IMR-90 (cell line): ENCODE data around the gene CFDP1.

Experiments used
- BHLHE40 ChIP-seq: fragments of 150-350 bp; IDR thresholded peaks from 2 replicates; pipeline ENCODE4 v1.6.1; 2016; ENCODE audit warnings: mild to moderate bottlenecking, low read depth, low read length
- CEBPB ChIP-seq: IDR thresholded peaks from 2 replicates; pipeline ENCODE4 v1.6.1; 2012; ENCODE audit warnings: low read depth, low read length, improper control_type of control experiment
- CHD1 ChIP-seq: IDR thresholded peaks from 2 replicates; pipeline ENCODE4 v1.6.1; 2012; ENCODE audit warnings: low read depth, low read length, improper control_type of control experiment
- MXI1 ChIP-seq: IDR thresholded peaks from 2 replicates; pipeline ENCODE4 v1.6.1; 2012; ENCODE audit warnings: low read depth, mild to moderate bottlenecking, low read length, moderate library complexity, borderline replicate concordance
- NFE2L2 ChIP-seq: fragments of 150-350 bp; IDR thresholded peaks from 2 replicates; pipeline ENCODE4 v1.6.1; 2016; ENCODE audit warnings: low read depth, mild to moderate bottlenecking, low read length
- POLR2A ChIP-seq: IDR thresholded peaks from 2 replicates; pipeline ENCODE4 v1.6.1; 2012; ENCODE audit warnings: mild to moderate bottlenecking, low read depth, low read length
- RAD21 ChIP-seq: IDR thresholded peaks from 2 replicates; pipeline ENCODE4 v1.6.1; 2012; ENCODE audit warnings: low read length, improper control_type of control experiment
- RCOR1 ChIP-seq: IDR thresholded peaks from 2 replicates; pipeline ENCODE4 v1.6.1; 2012; ENCODE audit warnings: mild to moderate bottlenecking, low read length, improper control_type of control experiment; ENCODE audit not compliant: insufficient replicate concordance
- RFX5 ChIP-seq: IDR thresholded peaks from 2 replicates; pipeline ENCODE4 v1.8.0; 2012; ENCODE audit warnings: low read depth, mild to moderate bottlenecking, low read length, moderate library complexity
- SMC3 ChIP-seq: fragments of 150-350 bp; IDR thresholded peaks from 2 replicates; pipeline ENCODE4 v1.6.1; 2016; ENCODE audit warnings: low read depth, mild to moderate bottlenecking, antibody characterized with exemption, low read length, moderate library complexity
- TF ChIP-seq, protein P1 (sequence below): conservative IDR thresholded peaks from 2 replicates; pipeline ENCODE4 v1.5.1; 2012; ENCODE audit warnings: mild to moderate bottlenecking, low read depth, low read length, improper control_type of control experiment
- TF ChIP-seq, protein P2 (sequence below): fragments of 150-350 bp; IDR thresholded peaks from 2 replicates; pipeline ENCODE4 v1.6.1; 2017; ENCODE audit warnings: mild to moderate bottlenecking, antibody characterized with exemption, low read length, low read depth

DNA sequence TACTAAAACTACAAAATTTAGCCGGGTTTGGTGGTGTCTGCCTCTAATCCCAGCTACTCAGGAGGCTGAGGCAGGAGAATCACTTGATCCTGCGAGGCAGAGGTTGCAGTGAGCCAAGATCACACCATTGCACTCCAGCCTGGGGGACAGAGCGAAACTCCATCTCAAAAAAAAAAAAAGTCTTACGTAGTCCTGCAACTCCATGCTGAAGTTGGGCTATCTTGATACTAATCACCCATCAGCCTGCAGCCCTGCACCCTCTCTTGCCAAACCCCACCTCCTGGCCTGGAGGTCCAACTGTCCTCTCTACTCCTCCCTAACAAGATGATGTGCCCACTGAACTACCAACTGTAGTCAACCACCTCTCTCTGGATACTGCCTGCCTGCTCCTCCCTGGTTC, 26.4 kb upstream of the CFDP1 start:
- TF ChIP-seq, protein P1, sequence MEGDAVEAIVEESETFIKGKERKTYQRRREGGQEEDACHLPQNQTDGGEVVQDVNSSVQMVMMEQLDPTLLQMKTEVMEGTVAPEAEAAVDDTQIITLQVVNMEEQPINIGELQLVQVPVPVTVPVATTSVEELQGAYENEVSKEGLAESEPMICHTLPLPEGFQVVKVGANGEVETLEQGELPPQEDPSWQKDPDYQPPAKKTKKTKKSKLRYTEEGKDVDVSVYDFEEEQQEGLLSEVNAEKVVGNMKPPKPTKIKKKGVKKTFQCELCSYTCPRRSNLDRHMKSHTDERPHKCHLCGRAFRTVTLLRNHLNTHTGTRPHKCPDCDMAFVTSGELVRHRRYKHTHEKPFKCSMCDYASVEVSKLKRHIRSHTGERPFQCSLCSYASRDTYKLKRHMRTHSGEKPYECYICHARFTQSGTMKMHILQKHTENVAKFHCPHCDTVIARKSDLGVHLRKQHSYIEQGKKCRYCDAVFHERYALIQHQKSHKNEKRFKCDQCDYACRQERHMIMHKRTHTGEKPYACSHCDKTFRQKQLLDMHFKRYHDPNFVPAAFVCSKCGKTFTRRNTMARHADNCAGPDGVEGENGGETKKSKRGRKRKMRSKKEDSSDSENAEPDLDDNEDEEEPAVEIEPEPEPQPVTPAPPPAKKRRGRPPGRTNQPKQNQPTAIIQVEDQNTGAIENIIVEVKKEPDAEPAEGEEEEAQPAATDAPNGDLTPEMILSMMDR, result no peak
- TF ChIP-seq NFE2L2 (no peak), RCOR1 (no peak), POLR2A (no peak), BHLHE40 (no peak), MXI1 (no peak), RAD21 (no peak), CHD1 (no peak), SMC3 (no peak), RFX5 (no peak), CEBPB (no peak)
- TF ChIP-seq, protein P2, sequence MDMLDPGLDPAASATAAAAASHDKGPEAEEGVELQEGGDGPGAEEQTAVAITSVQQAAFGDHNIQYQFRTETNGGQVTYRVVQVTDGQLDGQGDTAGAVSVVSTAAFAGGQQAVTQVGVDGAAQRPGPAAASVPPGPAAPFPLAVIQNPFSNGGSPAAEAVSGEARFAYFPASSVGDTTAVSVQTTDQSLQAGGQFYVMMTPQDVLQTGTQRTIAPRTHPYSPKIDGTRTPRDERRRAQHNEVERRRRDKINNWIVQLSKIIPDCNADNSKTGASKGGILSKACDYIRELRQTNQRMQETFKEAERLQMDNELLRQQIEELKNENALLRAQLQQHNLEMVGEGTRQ, result no peak
